Measurements from ENCODE around the gene SSPN.
"Not testable (repeated sequence)": the region's sequence is repeated elsewhere in the genome, so short reads cannot be mapped to it uniquely, and the experiment has no call there.

GRCh38 chr12:26235465-26235864 lies 40.1 kb downstream of the SSPN start:
- TF ChIP-seq EZH2phosphoT487 (IDR thresholded peaks at IDR 0.05; ENCODE audit: borderline replicate concordance); SRF (IDR thresholded peaks at IDR 0.05; ENCODE audit: low read depth): not testable (repeated sequence)

Data from HCT116 (cell line).